Stimulated activated CD4-positive, alpha-beta T cell treated with anti-CD3 and anti-CD28 coated beads, TNF-alpha, amount 100 ng/mL, for 4 hours (primary cell): ENCODE data around the gene CHTF18.
"Not testable (repeated sequence)": the region's sequence is repeated elsewhere in the genome, so short reads cannot be mapped to it uniquely, and the experiment has no call there.

Experiments used
- DNase-seq, 3 experiments: peaks; one replicate each; pipeline ENCODE4 v3.0.0-alpha.2; 2020; ENCODE audit warnings: low read depth in 3 of 3

Gene CHTF18

DNA sequence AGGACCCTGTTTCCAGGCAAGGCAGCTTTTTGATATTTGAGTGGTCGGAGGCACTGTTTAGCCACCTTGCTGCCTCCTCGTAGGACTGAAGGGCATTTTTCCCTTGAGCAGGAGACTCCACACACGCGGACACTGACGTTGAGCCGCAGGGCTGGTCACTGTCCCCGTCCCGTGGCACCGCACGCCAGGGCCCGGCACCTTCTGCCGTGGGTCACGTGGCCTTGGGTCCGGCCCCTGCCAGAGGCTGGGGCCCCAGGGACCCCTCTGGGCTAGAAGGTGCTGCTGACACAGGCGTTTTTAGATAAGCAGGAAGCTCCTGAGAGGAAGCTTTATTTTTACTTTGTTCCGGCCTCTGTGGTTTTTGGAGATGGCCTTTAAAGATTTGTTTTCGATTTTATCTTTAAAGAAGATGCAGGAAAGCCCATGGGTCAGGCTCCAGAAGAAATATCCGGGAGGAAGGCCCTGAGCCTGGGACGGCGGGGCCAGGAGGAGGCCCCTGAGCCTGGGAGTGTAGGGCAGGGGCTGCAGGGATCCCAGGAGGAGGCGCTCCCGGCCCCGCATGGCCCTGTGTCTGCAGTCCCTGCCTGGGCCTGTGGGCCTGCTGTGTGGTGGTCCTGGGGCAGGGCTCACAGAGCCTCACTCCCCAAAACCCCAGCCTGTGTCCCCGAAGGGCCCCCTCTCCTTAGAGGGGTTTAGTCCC lies 42.6 kb downstream of the CHTF18 start:
- DNase-seq: no peak

DNA sequence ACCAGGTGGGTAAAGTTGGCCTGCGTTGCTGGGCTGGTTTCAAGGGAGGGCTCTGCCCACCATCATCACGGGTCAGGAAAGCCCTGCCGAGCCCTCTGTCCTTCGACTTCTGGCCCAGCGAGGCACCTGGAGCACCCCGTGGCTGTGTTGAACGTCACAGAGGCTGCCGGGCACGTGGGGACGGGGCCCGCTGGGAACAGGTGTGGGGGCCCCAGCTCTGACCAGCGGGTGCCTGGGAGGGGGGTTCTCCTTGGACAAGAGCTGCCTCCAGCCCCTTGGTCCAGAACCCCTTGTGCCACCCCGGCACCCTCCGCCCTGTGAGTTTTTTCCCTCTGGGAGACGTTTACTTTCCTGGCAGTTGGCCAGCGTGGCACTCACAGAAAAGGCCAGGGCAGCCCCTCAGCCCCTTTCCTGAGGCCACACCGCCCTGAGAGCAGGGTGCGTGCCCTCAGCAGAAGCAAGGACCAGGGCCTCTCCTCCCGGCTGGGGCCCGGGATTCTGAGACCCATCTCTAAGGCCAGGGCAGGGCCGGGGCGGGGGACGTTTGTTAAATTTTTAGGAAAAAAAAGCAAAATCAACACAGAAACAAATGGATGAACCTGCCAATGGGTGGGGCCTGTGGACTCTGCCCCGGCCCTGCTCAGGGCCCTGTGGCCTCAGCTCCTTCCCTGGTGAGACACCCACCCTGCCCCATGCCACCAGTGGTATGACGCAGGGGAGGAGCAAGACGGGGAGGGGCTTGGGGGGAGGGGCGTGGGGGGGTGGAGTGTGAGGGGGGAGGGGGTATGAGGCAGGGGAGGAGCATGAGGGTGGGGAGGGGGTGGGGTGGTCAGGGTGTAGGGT lies 43.4 kb downstream of the CHTF18 start:
- no peak for DNase-seq

DNA sequence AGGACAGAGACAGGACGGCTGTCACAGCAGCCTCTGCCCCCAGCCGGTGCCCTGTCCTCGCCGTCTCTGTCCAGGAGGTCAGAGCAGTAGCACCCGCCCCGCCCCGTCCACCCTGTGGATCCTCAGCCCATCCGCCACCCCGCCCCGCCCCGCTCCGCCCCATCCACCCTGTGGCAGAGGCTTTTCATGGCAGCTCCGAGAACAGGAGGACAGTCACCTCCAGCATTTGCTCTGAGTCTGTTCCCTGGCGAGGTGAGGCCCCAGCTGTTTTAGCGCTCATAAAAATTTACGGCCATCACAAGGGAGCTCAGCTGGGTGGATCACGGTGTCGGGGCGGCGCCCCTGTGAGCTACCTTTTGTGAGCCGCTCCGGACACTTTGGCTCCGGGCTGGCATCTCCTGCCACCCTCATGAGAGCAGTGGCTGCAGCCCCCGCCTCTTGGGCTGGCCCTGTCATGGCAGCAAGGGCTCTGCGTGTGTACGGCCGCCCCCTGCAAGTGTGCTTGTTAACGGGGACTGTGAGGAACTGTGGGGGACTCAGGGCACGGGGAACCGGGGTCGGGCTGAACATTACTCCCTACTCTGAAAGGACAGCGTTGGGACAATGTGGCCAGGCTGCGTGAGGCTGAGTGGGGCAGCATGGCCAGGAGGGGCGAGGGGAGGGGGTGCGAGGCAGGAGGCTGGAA lies 44.4 kb downstream of the CHTF18 start:
- DNase-seq: no peak

DNA sequence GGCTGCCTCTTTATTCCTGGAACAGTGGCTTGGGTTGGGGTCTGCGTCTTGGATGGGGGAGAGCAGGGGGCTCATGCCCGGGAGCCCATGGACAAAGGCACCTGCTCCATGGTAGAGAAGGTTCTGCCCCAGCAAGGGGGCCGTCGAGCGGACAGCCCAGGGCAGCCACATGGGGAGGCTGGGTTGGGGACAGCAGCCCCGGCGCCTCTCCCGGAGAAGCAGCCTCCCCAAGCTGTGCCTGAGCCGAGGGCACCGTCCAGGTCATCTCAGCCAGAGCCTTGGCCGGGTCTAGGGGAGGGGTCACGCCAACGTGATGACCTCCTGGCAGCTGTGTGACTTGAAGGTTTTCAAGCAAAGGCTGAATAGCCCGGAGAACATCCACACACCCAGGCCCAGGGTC lies 45.0 kb downstream of the CHTF18 start:
- no peak for DNase-seq

DNA sequence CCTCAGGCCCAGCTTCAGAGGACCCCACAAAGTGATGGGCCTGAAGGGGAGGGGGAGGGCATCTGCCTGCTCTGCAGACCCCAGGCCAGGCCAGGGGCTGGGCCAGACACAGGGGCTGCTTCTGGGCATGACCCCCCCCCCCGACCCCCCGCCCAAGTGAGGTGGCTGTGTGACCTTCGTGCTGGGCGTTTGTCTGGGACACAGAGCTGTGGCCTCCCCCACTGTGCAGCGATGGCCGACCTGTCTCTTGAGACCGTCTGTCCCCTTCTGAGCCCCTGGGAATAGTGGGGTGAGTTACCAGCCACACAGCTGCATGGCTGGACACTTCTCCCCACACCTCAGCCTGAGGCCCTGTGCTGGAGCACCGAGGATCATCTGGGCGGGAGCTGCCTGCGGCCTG lies 47.0 kb downstream of the CHTF18 start:
- no peak for DNase-seq

DNA sequence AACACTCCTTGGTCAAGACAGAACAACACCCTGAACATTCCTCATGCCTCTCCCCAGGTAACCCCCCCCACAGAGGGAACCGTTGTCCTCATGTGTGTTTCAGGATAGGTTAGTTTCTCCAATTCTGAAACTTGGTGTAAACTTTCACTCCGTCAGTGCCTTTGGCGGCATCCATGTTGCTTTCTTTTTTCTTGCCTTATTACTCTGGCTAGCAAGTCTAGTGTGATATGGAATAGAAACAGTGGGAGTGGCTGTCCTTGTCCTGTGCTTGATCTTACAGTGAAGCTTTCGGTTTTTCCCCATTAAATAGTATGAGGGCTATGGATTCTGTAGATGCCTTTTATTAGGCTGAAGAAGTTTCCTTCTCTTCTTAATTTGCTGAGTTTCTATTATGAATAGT lies 47.8 kb downstream of the CHTF18 start:
- DNase-seq: no peak

DNA sequence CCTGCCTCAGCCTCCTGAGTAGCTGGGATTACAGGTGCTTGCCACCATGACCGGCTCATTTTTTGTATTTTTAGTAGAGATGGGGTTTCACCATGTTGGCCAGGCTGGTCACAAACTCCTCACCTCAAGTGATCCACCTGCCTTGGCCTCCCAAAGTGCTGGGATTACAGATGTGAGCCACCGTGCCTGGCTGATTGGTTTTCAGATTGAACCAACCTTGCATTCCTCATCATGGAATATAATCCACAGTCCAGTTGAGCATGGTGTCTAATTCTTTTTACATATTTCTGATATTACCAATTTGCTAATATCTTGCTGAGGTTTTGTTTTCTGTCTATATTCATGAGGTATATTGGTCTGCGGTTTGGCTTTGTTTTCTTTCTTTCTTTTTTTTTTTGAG lies 48.4 kb downstream of the CHTF18 start:
- DNase-seq: not testable (repeated sequence)

DNA sequence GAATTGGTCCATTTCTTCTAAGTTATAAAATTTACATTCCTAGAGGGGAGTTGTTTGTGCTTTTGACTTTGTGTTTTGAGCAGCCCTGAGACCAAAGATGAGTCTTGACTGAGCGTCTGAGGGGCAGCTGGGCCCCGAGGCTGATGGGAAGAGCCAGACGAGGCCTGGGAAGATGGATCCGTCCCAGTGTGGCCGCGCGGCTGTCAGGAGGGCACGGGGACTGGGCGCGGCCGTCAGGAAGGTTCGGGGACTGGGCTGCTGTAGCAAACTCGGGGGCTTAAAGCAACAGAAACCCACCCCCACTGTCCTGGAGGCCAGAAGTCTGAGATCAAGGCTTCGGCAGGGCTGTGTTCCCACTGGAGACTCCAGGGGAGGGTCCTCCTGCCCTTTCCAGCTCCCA lies 50.3 kb downstream of the CHTF18 start:
- no peak for DNase-seq

DNA sequence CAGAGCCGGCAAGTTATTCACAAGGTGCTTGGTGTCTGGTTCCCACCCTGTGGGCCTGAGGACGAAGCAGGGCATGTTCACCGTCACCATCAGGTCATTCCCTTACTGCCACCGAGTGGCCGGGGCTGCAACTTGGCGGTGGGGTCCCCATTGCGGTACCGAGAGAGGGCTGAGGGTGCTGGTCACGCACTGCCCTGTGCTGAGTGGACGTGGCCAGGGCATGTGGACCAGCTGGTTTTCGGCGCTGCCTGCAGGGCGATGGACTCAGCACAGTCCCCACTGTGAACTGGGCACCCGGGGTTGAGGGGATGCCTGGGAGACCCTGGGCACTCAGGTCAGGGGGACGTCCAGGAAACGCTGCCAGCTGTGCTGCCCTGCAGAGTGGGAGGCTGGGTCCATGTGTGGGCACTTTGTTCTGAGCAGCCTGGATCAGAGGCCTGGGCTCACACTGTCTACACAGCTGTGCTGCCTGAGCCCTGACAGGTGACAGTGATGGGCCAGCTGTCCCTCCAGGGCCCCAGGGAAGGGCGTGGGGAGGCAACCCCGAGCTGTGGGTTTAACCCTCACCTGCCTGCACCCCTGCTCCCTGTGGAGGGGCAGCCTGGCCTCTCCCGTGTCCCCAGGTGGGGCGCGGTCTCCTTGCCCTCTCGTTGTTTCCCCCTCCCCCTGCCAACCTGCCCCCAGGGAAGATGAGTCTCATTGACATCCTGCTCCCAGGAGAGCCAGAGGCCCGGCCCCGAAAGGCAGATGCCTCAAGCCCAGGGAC lies 51.4 kb downstream of the CHTF18 start:
- DNase-seq: no peak

DNA sequence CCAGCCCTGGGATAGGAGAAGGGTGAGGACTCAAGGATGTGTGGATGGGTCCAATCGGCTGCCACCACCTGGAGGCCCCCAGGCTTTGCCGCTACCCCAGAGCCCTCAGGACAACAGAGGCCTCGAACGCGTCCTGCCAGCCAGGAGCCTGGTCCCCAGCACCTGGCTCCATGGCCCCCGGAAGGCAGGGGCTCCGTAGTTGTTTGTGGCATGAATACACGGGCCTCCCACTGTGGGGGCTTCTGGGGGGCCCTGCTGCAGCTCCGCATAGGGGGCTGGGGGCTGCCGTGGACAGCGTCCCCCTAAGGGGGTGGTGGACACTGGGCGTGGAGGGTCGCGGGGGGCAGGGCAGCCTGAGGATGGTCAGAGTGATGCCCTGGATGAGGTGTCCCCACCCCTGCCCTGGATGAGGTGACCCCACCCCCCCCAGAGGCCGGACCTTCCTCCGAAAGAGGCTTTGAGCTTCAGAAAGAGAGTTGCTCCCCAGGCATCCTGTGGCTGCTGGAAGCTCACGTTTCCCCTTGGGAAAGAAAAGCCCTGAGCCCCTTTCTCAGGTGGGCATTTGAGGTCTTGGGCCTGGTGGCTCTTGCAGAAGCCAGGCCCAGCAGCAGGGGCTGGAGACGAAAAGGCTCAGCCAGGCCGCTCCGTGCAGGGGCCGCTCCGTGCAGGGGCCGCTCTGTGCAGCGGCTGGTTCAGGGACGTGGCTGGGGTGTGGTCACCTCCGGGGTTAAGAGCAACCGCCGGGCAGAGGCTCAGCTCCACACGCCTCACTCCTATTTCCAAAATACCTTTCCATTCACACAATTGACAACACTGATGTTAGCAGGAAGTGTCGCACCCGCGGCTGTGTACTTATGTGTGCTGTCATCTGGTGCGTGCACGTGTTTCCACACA lies 52.4 kb downstream of the CHTF18 start:
- no peak for DNase-seq

DNA sequence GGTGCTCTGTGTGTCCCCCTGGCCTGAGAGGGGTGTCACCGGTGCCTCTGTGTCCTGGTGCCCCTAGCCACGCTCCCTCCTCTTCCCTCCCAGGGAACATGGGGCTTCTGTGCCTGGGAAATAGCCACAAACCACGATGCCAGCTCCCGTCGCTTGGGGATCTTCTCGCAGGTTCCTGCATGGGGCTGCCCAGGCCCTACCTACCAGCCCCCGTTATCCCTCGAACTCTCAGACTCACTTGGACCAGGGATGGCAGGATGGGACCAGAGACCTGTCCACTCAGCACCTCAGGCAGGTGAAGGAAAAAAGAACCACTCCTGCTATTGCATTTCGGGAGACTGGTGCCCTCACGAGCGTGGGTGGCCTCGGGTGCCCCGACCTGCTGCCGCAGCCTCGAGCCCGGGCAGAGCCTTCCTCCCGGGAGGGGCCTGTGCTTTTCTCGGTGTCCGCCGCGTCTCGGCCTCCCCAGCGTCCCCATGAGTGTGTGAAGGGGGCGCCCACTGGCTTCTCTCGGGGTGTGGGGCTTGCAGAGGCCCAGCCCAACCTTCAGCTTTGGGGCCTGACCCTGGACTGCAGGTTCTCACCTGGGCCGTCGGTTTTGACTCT lies 53.1 kb downstream of the CHTF18 start:
- DNase-seq: no peak

DNA sequence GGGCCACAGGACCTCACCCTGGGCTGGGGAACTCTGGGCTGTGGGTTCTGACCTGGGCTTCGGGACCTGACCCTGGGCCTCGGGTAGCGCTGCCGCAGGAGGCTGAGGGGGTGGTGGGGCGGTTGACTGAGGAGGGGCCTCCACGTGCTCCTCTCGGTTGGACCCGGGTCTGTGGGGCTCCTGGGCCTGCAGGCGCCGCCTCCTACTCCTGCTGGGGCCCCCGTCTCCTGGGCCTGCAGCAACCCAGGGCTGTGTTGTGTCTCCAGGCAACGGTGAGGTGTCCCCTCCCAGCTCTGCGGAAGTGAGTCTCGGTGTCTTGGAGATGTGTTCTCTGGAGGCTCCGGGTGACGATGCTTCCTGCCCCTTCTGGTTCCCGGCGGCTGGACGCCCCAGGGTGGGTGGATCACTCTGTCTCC lies 53.6 kb downstream of the CHTF18 start:
- DNase-seq: no peak

DNA sequence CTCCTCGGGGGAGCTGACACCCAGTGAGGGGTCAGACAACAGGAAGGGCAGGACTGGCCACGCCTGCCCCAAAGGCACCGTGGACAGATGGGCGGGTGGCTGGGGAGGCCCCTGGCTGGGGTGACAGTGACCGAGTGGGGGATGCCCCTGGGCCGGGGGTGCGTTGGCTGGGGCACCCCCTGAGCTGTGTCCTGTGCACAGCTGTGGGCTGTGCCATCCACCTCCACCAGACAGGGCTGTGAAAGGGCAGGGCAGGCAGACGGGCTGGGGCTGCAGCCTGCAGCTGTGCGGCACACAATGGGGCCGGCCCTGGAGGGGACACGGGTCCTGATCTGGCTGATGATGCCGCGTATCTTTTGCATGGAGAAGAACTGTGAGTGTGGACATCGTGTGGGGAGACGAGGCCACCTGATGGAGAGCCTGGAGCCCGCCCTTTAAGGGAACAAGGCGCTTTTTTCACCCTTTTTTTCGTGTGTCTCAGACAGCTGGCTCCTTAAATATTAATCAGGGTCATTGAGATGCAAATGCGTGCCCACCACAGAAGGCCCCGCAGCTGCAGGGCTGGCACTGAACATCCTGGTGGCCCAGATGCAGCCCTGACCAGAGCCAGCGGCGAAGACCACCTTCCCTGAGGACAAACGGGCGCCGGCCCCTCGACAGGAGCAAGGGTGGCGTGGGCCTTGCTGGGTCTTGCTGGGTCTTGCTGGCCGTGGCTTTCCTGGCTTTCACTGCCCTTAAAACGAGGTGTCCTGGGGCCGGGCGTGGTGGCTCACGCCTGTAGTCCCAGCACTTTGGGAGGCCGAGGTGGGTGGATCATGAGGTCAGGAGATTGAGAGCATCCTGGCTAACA lies 54.5 kb downstream of the CHTF18 start:
- no peak for DNase-seq

DNA sequence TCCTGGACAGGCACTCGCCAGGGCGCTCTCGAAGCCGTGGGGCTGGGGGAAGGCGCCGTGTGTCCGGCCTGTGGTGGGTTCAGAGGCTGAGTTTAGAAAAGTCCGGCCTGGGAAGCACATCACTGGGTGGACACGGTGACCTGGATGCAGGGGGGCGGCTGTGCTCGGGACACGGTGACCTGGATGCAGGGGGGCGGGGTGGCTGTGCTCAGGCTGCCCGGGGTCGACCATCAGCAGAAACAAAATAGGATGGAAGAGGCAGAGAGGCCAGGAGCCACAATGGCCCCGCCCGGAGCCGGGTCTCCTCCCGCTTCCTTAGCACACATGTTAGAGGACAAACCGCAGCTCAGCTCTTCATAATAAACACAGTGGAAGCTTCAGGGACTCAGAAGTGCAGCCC lies 55.4 kb downstream of the CHTF18 start:
- no peak for DNase-seq

DNA sequence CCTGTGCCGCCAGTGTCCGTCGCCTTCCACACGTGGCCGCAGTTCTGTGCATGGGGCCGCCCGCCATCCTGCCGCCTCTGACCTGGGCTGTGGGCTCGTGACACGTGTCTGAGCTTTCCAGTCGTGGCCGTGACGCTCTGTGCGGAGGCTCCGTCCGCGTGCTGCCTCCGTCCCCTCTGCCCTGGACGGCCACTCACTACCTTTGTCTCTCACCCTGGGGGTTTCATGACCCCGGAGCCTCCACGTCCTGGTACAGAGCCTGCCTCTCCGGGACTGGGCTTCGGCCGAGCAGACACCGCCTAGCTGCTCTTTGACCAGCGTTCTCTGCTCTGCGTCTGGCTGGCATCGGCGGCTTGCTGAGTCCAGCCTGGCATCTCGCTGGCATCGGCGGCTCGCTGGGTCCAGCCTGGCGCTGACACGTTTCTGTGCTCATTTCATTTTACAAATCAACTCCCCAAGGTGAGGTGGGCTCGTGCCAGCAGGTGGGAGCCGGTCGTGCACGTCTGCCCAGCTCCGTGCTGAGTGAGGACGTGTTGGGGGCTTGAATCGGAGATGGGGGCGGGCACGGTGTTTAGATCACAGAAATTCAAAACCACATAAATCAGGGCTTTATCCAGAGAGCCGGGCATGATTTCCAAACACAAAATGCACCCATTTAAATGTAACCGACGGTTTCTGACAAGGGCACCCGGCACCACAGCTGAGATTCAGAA lies 56.4 kb downstream of the CHTF18 start:
- no peak for DNase-seq

DNA sequence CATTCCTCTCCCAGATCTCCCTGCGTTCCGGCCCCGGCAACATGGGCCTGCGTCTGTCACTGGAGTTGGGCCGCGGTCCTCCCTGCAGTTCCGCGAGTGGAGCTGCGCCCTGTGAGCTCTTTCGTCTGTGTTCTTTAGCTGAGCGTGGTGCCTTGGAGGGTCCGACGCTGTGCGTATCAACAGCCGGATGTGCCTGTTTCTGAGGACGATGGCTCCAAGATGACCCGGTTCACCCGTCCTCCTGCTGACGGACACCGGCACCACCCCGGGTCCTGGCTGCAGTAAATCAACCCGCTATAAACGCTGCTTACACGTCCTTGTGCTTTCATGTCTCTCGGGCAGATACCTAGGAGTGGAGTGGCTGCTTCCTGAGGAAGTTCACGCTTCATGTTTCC lies 56.9 kb downstream of the CHTF18 start:
- DNase-seq: no peak

DNA sequence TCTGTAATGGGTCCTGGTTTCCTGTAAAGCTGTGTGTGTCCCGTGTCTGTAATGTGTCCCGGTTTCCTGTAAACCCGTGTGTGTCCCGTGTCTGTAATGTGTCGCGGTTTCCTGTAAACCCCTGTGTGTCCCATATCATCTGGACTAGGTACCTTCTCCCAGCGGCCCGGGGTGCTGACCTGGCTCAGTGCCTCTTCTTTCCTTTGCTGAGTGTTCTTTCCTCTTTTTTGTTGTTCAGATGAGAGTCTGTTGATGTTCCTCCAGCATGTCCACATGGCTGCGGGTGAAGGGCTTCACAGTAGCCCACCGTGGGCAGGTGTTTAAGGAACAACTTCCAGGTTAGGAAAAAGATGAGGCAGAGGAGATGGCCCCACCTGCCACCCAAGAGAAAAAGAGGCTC lies 58.7 kb downstream of the CHTF18 start:
- DNase-seq: no peak
